Loucy (cell line): ENCODE results near the gene BIN2.

Experiments used
- H2AFZ ChIP-seq: fragments of 200-600 bp; sonication (generic); 2 replicates; pipeline ENCODE4 v1.6.0; 2016; ENCODE audit warnings: antibody characterized with exemption, mild to moderate bottlenecking, low read length, moderate library complexity
- H3F3A ChIP-seq: fragments of 200-600 bp; 2 replicates; pipeline ENCODE4 v1.6.0; 2016; ENCODE audit warnings: antibody characterized with exemption, low read depth, mild to moderate bottlenecking
- H3K27me3 ChIP-seq: fragments of 200-600 bp; sonication (generic); 2 replicates; pipeline ENCODE4 v1.6.1; 2014; ENCODE audit warnings: low read length, mild to moderate bottlenecking; ENCODE audit not compliant: insufficient read depth, poor library complexity, severe bottlenecking
- H3K36me3 ChIP-seq: fragments of 200-600 bp; sonication (generic); 2 replicates; pipeline ENCODE4 v1.6.1; 2016; ENCODE audit warnings: low read length; ENCODE audit not compliant: insufficient read depth
- H3K4me1 ChIP-seq: fragments of 200-600 bp; sonication (generic); 2 replicates; pipeline ENCODE4 v1.5.1; 2014; ENCODE audit warnings: low read length, mild to moderate bottlenecking; ENCODE audit not compliant: insufficient read depth, poor library complexity, severe bottlenecking
- H3K4me2 ChIP-seq: fragments of 200-600 bp; sonication (generic); 2 replicates; pipeline ENCODE4 v1.6.0; 2014; ENCODE audit warnings: antibody characterized with exemption, low read length, low read depth, mild to moderate bottlenecking; ENCODE audit not compliant: poor library complexity, severe bottlenecking
- H3K4me3 ChIP-seq: fragments of 200-600 bp; sonication (generic); 2 replicates; pipeline ENCODE4 v1.5.1; 2014; ENCODE audit warnings: low read length, mild to moderate bottlenecking, mixed read lengths; ENCODE audit not compliant: poor library complexity, severe bottlenecking
- H3K79me2 ChIP-seq: fragments of 200-600 bp; sonication (generic); 2 replicates; pipeline ENCODE4 v1.6.1; 2014; ENCODE audit warnings: low read length; ENCODE audit not compliant: insufficient read depth
- H3K9ac ChIP-seq: fragments of 200-600 bp; sonication (generic); 2 replicates; pipeline ENCODE4 v1.6.0; 2014; ENCODE audit warnings: mild to moderate bottlenecking, low read depth, low read length, moderate library complexity; ENCODE audit not compliant: poor library complexity, severe bottlenecking
- H3K9me2 ChIP-seq: fragments of 200-600 bp; sonication (generic); replicated peaks from 2 replicates; pipeline ENCODE4 v1.6.1; 2016; ENCODE audit warnings: low read depth, low read length, mixed read lengths
- H3K9me3 ChIP-seq: fragments of 200-600 bp; sonication (generic); 2 replicates; pipeline ENCODE4 v1.6.1; 2014; ENCODE audit warnings: mild to moderate bottlenecking, antibody characterized with exemption, low read length, low read depth; ENCODE audit not compliant: insufficient read depth
- H4K20me1 ChIP-seq: fragments of 200-600 bp; sonication (generic); 2 replicates; pipeline ENCODE4 v1.6.0; 2014; ENCODE audit warnings: antibody characterized with exemption, low read length, mild to moderate bottlenecking; ENCODE audit not compliant: insufficient read depth, poor library complexity, severe bottlenecking
- CTCF ChIP-seq: fragments of 200-600 bp; sonication (generic); conservative IDR thresholded peaks from 2 replicates; pipeline ENCODE4 v1.5.1; 2014; ENCODE audit warnings: mild to moderate bottlenecking, antibody characterized with exemption, low read length
- EZH2phosphoT487 ChIP-seq: fragments of 200-600 bp; IDR thresholded peaks from 2 replicates; pipeline ENCODE4 v1.6.1; 2018; ENCODE audit warnings: antibody characterized with exemption, mild to moderate bottlenecking, moderate library complexity, borderline replicate concordance

BIN2 gene

GRCh38 chr12:51322452-51322851 is 1.5 kb downstream of the BIN2 start:
- no peaks in the 10 kb centered on the region for H3K9me3 ChIP-seq
- H3F3A ChIP-seq, result peaks cover 20% of the 10 kb centered on the region
- H2AFZ ChIP-seq, result no peak overlapping the region
- H3K9me2 ChIP-seq, result no peaks in the 10 kb centered on the region
- H3K79me2 ChIP-seq, result peaks cover 56% of the 10 kb centered on the region
- peaks cover 78% of the 10 kb centered on the region for H3K4me1 ChIP-seq
- peak overlapping the region; percentile 100 for H3K9ac ChIP-seq
- peak overlapping the region; percentile 86 for H3K4me3 ChIP-seq
- TF ChIP-seq EZH2phosphoT487 (no peak), CTCF (no peak)
- no peaks in the 10 kb centered on the region for H3K36me3 ChIP-seq
- peak overlapping the region; percentile 83 for H3K4me2 ChIP-seq
- no peaks in the 10 kb centered on the region for H3K27me3 ChIP-seq
- no peaks in the 10 kb centered on the region for H4K20me1 ChIP-seq

- no peaks in the 10 kb centered on the region for H3K9me2 ChIP-seq
- H3K9ac ChIP-seq, result peak overlapping the region; percentile 100
- H3K9me3 ChIP-seq, result no peaks in the 10 kb centered on the region
- no peaks in the 10 kb centered on the region for H3K27me3 ChIP-seq
- H3K79me2 ChIP-seq, result peaks cover 56% of the 10 kb centered on the region
- H3K36me3 ChIP-seq, result no peaks in the 10 kb centered on the region
- no peak overlapping the region for H2AFZ ChIP-seq
- H3K4me3 ChIP-seq, result peak overlapping the region; percentile 86
- peak overlapping the region; percentile 83 for H3K4me2 ChIP-seq
- H3F3A ChIP-seq, result peaks cover 16% of the 10 kb centered on the region
- H4K20me1 ChIP-seq, result no peaks in the 10 kb centered on the region
- no peak for TF ChIP-seq CTCF
- no peak for TF ChIP-seq EZH2phosphoT487
- peaks cover 72% of the 10 kb centered on the region for H3K4me1 ChIP-seq
These were observed 2.1 kb downstream of the BIN2 start for GRCh38 chr12:51321882-51322281.

- no peaks in the 10 kb centered on the region for H3K27me3 ChIP-seq
- H3K9ac ChIP-seq, result peak overlapping the region; percentile 100
- H3K79me2 ChIP-seq, result peaks cover 56% of the 10 kb centered on the region
- H4K20me1 ChIP-seq, result no peaks in the 10 kb centered on the region
- no peaks in the 10 kb centered on the region for H3K36me3 ChIP-seq
- H3K4me1 ChIP-seq, result peaks cover 62% of the 10 kb centered on the region
- H3K4me3 ChIP-seq, result peak overlapping the region; percentile 86
- H3F3A ChIP-seq, result peaks cover 13% of the 10 kb centered on the region; the same call in 1 of the 2 replicates
- H3K9me2 ChIP-seq, result no peaks in the 10 kb centered on the region
- no peak overlapping the region for H2AFZ ChIP-seq
- no peak for TF ChIP-seq CTCF
- no peak for TF ChIP-seq EZH2phosphoT487
- peak overlapping the region; percentile 83 for H3K4me2 ChIP-seq
- H3K9me3 ChIP-seq, result no peaks in the 10 kb centered on the region
These were observed 3.2 kb downstream of the BIN2 start for GRCh38 chr12:51320695-51321320.
